ENCODE data around the gene STK25. TPM values are rescaled to one million over a fixed set of nuclear protein-coding genes. Genes with fewer than 3 reads are reported as not detected.

The STK25 gene
- total and polyA plus RNA-seq, 2 donors (not counting 1 experiment from before 2014, with no cell fraction given) = 183 to 378 TPM

DNA sequence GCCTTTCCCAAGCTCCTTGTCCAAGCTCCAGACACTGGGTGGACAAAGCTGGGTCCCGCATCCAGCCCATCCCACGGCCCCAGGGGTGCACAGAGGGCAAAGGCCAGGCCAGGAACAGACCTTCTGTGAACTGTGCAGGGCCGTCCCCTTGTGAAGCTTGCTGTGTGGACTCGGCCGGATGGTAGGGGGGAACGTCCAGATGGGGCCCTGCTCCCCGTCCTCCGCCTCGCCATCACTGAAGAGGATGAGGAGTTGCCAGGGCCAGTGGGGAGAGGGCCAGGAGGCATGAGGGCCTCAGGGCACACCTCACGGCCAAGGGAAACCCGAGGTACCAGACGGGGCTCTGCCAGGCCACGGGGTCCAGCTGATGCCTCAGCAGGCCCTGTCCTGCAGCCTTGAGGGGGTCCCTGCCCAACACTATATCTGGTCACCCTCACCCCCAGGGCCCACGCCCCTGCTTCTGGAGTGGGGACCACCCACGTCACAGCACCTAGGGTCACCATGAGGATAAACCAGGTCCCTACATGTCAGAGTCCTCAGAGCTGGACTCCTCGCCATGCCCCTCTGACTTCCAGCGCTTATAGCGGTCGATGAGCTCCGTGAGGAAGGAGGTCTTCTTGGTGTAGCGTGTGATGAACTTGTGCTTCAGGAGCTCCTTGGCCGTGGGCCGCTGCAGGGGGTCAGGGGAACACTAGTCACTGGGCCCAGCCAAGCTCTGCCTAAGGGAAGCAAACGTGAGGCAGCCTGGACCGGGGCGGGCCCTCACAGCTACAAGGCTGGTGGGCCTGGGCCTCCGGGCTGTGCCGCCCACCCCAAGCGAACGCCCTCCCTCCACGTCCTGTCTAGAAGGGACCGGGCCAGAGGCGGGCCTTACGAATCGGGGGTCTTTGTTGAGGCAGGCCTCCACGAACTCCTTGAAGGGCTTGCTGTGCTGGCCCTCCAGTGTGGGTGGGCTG, 10.0 kb downstream of the STK25 start:
- no peaks in the 10 kb centered on the region for H3K27me3 ChIP-seq (replicated peaks in 1 of 4; ENCODE audit: control extremely low read depth in 1 of 4, control insufficient read depth in 3 of 4, insufficient read depth in 4 of 4, low read length in 3 of 4)
- H3K27ac ChIP-seq (ENCODE audit: low read length in 2 of 2) = no peak overlapping the region
- CTCF ChIA-PET = no interaction called here
- H3K4me3 ChIP-seq (ENCODE audit: control extremely low read depth in 1 of 5, extremely low read depth in 1 of 5, insufficient read depth in 1 of 5, low read depth in 2 of 5, low read length in 4 of 5) = no peak overlapping the region
- no peak overlapping the region for H3K27ac Mint-ChIP-seq
- no peaks in the 10 kb centered on the region for H3K27me3 Mint-ChIP-seq
- POLR2A ChIA-PET = no interaction called here
- H3K4me2 ChIP-seq (replicated peaks; ENCODE audit: low read depth, low read length, poor library complexity, severe bottlenecking) = no peak overlapping the region
- H3K9ac ChIP-seq (ENCODE audit: low read length) = no peak overlapping the region
- H3K79me2 ChIP-seq (ENCODE audit: control insufficient read depth, insufficient read depth, low read length) = peaks cover 30% of the 10 kb centered on the region
- H3K36me3 ChIP-seq (replicated peaks in 1 of 2; ENCODE audit: control extremely low read depth in 1 of 2, control insufficient read depth in 1 of 2, extremely low read depth in 1 of 2, insufficient read depth in 2 of 2, low read length in 1 of 2) = peaks cover 0 to 42% of the 10 kb centered on the region in 2 experiments
- no peak for DNase-seq
- TF ChIP-seq EZH2 (IDR thresholded peaks at IDR 0.05; ENCODE audit: borderline replicate concordance, insufficient read depth, low read depth, low read length, poor library complexity, severe bottlenecking) = no peak
- no peak for TF ChIP-seq CTCF (IDR thresholded peaks at IDR 0.05)
- no peaks in the 10 kb centered on the region for H3K9me3 ChIP-seq (ENCODE audit: control extremely low read depth in 1 of 3, control insufficient read depth in 2 of 3, insufficient read depth in 1 of 3, low read length in 2 of 3)
- H3K9me3 Mint-ChIP-seq (ENCODE audit: insufficient read depth) = no peaks in the 10 kb centered on the region
- 97% methylated on average over 33 of the region's 36 CpGs for WGBS (ENCODE audit: insufficient coverage)
- intact Hi-C loops (cut with micrococcal nuclease) = no loop called here
- no peak overlapping the region for H3K4me3 Mint-ChIP-seq
- H2AFZ ChIP-seq (ENCODE audit: insufficient read depth, low read depth, low read length, poor library complexity, severe bottlenecking) = no peak overlapping the region
- no peaks in the 10 kb centered on the region for H3K4me1 Mint-ChIP-seq
- ATAC-seq (ENCODE audit: low read depth) = no peak
- peaks cover 36% of the 10 kb centered on the region for H4K20me1 ChIP-seq (ENCODE audit: control insufficient read depth, insufficient read depth, low read length, poor library complexity, severe bottlenecking)
- no peaks in the 10 kb centered on the region for H3K4me1 ChIP-seq (ENCODE audit: control insufficient read depth in 2 of 2, insufficient read depth in 2 of 2, low read length in 2 of 2)
